Peyer's patch (tissue), 4 donors: Measurements from ENCODE around the gene PRICKLE2.

Source experiments
- POLR2A ChIP-seq, 2 donors: fragments of 450-650 bp; IDR thresholded peaks; one replicate each; pipeline ENCODE4 v1.5.1; 2017; ENCODE audit warnings: antibody characterized with exemption in 2 of 2, mild to moderate bottlenecking in 2 of 2, moderate library complexity in 2 of 2
- TF ChIP-seq, protein P1 (sequence below), 6 experiments: fragments of 450-650 bp in 4 of 6; fragments of 200-600 bp in 2 of 6; sonication (generic) in 1 of 6; IDR thresholded peaks; one replicate each; pipeline ENCODE4 v1.5.1; 2017 to 2019; ENCODE audit warnings: antibody characterized with exemption in 6 of 6, mild to moderate bottlenecking in 3 of 6, moderate library complexity in 1 of 6

DNA sequence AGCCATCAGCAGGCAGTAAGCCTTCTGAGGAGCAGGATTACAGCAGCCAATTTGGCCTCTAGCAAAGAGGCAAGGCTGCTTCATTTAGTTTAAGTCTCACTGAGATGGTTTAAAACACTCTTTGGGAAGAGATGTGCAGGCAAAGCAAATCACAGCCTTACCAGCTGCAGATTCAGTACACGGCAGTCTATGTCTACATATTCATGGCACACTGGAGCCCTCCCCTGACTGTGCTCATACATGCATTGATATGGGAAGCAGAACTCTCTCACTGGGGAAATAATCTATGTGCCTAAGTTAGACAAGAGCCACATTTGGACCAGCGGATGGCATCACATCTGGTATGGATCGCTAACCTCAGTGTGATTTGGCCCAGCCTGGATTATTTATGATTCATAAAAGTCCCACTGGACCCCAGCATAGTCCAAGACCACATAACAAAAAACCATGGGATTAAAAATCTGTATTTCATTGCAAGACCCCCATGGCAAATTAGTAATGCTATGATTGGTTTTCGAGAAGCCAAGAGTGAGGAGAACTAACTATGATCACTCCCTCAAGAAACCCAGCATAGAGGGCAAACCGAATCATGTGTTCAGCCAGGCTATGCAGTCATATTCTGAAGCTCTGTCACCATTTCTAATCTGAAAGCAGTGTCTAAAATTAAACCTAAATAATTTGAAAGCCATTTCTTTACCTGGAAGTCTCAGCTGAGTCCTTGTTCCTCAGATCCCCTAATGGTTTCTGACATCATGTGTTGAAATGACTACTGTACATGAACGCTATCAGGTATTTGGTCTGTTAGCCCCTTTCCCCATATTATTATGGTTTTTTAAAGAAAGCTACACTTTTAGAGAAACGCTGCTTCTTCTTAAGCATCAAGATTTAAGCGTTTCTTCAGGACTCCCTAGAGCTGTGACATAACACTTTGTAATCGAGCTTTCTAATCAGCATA is 1.2 kb downstream of the PRICKLE2 start:
- TF ChIP-seq POLR2A (IDR thresholded peaks at IDR 0.05): no peak
- TF ChIP-seq, protein P1, sequence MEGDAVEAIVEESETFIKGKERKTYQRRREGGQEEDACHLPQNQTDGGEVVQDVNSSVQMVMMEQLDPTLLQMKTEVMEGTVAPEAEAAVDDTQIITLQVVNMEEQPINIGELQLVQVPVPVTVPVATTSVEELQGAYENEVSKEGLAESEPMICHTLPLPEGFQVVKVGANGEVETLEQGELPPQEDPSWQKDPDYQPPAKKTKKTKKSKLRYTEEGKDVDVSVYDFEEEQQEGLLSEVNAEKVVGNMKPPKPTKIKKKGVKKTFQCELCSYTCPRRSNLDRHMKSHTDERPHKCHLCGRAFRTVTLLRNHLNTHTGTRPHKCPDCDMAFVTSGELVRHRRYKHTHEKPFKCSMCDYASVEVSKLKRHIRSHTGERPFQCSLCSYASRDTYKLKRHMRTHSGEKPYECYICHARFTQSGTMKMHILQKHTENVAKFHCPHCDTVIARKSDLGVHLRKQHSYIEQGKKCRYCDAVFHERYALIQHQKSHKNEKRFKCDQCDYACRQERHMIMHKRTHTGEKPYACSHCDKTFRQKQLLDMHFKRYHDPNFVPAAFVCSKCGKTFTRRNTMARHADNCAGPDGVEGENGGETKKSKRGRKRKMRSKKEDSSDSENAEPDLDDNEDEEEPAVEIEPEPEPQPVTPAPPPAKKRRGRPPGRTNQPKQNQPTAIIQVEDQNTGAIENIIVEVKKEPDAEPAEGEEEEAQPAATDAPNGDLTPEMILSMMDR (IDR thresholded peaks at IDR 0.05): no peak
